Left ventricle myocardium superior (tissue), 1 donor: ENCODE data around the gene ZNF460. TPM values are rescaled to one million over a fixed set of nuclear protein-coding genes. Genes with fewer than 3 reads are reported as not detected.

Experiments used
- ATAC-seq: fragments of 200-7000 bp; cut with Tn5 transposase; one replicate; pipeline ENCODE4 v1.9.1; 2020; ENCODE audit warnings: mild to moderate bottlenecking, moderate library complexity
- DNase-seq: peaks from one replicate; pipeline ENCODE4 v3.0.0-alpha.2; 2020
- intact Hi-C: fragments of 100-400 bp; cut with micrococcal nuclease; formaldehyde crosslinking; loops from one replicate; pipeline ENCODE4 v1.11.0; 2022
- total RNA-seq: library from RNA; stranded (reverse); fragmentation: NEBNext Ultra II Directional; extraction: Animal tissue kit (Norgen Biotek cat#: 25700); gene quantifications from one replicate; pipeline ENCODE4 v1.2.1, GENCODE V29; 2021
- donor health status: DM: no; HTN: yes; CAD: no; lungs with severe emphysema.

ZNF460 gene
- total RNA-seq, 1 donor from 2014 or later: 26.4 TPM

GRCh38 chr19:57324992-57325391 lies 44.7 kb downstream of the ZNF460 start:
- intact Hi-C loops: no loop called here
- no peak for ATAC-seq
- no peak for DNase-seq

DNA sequence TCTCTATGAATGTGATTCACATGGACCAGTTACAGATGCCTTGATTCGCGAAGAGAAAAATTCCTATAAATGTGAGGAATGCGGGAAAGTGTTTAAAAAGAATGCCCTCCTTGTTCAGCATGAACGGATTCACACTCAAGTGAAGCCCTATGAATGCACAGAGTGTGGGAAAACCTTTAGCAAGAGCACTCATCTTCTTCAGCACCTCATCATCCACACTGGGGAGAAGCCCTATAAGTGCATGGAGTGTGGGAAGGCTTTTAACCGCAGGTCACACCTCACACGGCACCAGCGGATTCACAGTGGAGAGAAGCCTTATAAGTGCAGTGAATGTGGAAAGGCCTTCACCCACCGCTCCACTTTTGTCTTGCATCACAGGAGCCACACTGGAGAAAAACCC lies 47.7 kb downstream of the ZNF460 start:
- DNase-seq (no peak), ATAC-seq (no peak)
- intact Hi-C loops: no loop called here

DNA sequence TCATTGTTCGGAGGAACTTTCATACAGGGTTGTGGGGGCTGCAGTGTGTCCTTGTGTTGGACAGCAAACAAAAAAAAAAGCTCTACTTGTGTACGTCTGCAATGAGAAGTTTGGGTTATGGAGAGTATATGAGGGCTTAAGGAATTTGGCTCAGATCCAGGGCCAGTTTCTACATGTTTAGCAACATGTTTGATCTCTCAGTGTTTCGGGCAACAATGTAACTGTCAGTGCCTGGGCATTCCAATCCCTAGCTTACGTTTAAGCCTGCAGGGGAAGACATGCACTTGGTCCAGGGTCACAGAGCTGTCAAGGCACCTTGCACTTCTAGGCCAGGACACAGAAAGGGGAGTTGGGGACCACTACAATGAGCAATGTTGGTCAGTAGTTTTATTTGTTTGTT lies 53.9 kb downstream of the ZNF460 start:
- intact Hi-C loops: no loop called here
- DNase-seq (no peak), ATAC-seq (no peak)

- peak; percentile 95 for ATAC-seq
- no peak for DNase-seq
- intact Hi-C loops: no loop called here
Observed at GRCh38 chr19:57338877-57339276, 58.6 kb downstream of the ZNF460 start.

DNA sequence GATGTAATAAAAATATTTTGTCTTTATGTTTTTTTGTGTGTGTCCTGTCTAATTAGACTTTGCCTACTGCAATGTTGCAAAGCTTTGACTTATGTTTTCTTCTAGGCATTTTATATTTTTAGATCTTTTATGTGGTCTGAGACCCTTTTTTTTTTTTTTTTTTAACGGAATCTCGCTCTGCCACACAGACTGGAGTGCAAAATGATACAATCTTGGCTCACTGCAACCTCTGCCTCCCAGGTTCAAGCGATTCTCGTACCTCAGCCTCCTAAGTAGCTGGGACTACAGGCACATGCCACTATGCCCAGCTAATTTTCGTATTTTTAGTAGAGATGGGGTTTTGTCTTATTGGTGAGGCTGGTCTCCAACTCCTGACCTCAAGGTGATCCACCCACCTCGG lies 62.3 kb downstream of the ZNF460 start:
- ATAC-seq (no peak), DNase-seq (no peak)
- intact Hi-C loops: no loop called here

Other genes starting within 250 kb of the ZNF460 start
- gene USP29, start 160.5 kb upstream of the ZNF460 start, total RNA-seq: not detected
- gene ZIM3, start 135.3 kb upstream of the ZNF460 start, total RNA-seq: not detected
- not detected for gene DUXA, start 113.0 kb upstream of the ZNF460 start, total RNA-seq
- gene ZNF264, start 89.0 kb upstream of the ZNF460 start, total RNA-seq: 19.4 TPM
- gene AURKC, start 49.5 kb upstream of the ZNF460 start, total RNA-seq: 1.5 TPM
- gene ZNF805, start 39.9 kb upstream of the ZNF460 start, total RNA-seq: 9.0 TPM
- gene ZNF543, start 40.0 kb downstream of the ZNF460 start, total RNA-seq: 6.1 TPM
- gene ZNF304, start 70.8 kb downstream of the ZNF460 start, total RNA-seq: 8.3 TPM
- gene TRAPPC2B, start 83.1 kb downstream of the ZNF460 start, total RNA-seq: 10.9 TPM
- gene ZNF547, start 83.1 kb downstream of the ZNF460 start, total RNA-seq: 3.2 TPM
- 17.8 TPM for gene ZNF548, start 109.4 kb downstream of the ZNF460 start, total RNA-seq
- gene ZNF17, start 130.7 kb downstream of the ZNF460 start, total RNA-seq: 8.8 TPM
- gene ZNF749, start 154.8 kb downstream of the ZNF460 start, total RNA-seq: 3.3 TPM
- gene VN1R1, start 176.7 kb downstream of the ZNF460 start, total RNA-seq: 4.1 TPM
- gene ZNF772, start 197.1 kb downstream of the ZNF460 start, total RNA-seq: 24.0 TPM
- 9.1 TPM for gene ZNF419, start 207.3 kb downstream of the ZNF460 start, total RNA-seq
- gene ZNF773, start 219.5 kb downstream of the ZNF460 start, total RNA-seq: 6.0 TPM
- gene ZNF549, start 246.9 kb downstream of the ZNF460 start, total RNA-seq: 4.1 TPM